ENCODE measurements around the gene SWSAP1.

DNA sequence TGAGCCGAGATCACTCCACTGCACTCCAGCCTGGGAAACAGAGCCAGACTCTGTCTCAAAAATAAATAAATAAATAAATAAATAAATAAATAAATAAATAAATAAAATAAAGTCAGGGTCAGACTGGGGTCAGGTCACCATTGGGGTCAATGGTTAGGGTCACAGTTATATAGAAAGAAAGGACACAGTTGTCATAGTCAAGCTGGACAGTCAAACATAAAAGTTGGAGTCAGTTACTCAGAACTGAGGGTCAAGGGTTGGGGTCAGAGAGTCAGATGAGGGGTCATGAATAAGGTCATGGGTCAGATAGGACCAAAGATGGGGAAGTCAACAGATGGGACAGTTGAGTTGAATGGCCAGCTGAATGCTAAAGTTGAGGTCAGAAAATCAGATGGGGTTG is 26.3 kb downstream of the SWSAP1 start:
- TF ChIP-seq, protein P1, sequence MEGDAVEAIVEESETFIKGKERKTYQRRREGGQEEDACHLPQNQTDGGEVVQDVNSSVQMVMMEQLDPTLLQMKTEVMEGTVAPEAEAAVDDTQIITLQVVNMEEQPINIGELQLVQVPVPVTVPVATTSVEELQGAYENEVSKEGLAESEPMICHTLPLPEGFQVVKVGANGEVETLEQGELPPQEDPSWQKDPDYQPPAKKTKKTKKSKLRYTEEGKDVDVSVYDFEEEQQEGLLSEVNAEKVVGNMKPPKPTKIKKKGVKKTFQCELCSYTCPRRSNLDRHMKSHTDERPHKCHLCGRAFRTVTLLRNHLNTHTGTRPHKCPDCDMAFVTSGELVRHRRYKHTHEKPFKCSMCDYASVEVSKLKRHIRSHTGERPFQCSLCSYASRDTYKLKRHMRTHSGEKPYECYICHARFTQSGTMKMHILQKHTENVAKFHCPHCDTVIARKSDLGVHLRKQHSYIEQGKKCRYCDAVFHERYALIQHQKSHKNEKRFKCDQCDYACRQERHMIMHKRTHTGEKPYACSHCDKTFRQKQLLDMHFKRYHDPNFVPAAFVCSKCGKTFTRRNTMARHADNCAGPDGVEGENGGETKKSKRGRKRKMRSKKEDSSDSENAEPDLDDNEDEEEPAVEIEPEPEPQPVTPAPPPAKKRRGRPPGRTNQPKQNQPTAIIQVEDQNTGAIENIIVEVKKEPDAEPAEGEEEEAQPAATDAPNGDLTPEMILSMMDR (conservative IDR thresholded peaks at IDR 0.05 in 1 of 2, IDR thresholded peaks at IDR 0.05 in 1 of 2; ENCODE audit: low read depth in 1 of 2, low read length in 2 of 2), result no peak
- TF ChIP-seq EZH2 (IDR thresholded peaks at IDR 0.05; ENCODE audit: low read length, missing control alignments), result no peak

Data from fibroblast of lung (primary cell).